Measurements from ENCODE around the gene DCPS.
"Not testable (repeated sequence)": the region's sequence is repeated elsewhere in the genome, so short reads cannot be mapped to it uniquely, and the experiment has no call there.

The DCPS gene

DNA sequence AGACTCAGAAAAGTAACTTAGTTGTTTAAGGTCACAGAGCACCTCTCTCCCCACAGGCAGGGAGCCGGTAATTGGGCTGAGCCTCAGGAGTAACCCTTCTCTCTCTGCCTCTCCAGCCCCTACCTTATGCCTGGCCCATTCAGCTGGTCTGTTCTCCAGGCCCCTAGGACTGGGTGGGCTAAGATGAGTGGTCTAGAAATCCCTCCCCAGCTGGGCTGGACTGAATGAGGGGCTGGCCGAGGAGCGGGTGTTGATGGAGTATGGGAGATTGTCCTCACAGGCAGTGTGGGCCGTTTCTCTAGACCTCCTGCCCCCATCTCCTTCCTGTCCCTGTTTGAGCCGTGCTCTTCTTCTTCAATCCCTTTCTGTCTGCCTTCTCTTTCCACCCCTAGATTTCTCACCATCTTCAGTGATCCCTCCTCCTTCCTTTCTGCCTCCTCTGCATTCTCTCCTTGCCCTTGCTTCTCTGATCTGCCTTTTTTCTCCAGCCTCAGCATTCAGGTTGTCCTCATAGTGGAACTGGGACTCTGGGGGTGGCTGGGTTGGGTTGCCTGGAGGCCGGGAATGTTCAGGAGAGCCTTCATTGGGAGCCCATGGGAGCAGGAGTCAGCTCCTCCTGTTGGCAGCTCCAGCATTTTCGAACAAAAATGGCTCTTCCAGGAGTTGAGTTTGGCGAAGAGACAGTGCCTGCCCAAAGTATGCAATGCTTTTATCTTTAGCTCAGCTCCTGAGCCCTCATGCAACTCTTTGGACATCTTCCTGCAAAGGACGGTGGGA lies 59.2 kb downstream of the DCPS start:
- DNase-seq = no peak

DNA sequence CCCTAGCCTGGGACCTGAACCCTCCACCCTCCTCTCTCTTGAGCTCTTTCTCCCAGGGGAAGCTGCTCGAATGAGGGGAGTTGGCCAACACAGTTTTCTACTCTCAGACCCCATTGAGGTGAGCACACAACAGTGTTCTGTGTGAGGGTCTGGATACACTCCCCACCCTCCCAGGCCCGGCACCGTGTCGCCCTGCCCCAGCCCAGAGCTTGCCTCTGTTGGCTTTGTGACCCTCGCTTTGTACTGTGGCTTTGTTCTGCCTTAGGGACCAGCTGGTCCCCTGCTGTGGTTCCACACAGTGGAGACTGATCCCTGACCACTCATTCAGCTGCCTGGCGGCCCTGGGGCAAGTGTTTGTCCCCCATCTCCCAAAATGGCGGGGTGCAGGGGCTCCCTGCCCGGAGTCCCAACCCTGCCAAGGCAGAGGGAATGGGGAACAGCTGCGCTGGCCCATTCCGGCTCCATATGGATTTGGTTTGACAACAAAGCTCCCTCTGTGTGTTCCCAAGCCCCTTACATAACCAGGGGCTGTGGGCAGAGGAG lies 59.9 kb downstream of the DCPS start:
- DNase-seq = no peak

DNA sequence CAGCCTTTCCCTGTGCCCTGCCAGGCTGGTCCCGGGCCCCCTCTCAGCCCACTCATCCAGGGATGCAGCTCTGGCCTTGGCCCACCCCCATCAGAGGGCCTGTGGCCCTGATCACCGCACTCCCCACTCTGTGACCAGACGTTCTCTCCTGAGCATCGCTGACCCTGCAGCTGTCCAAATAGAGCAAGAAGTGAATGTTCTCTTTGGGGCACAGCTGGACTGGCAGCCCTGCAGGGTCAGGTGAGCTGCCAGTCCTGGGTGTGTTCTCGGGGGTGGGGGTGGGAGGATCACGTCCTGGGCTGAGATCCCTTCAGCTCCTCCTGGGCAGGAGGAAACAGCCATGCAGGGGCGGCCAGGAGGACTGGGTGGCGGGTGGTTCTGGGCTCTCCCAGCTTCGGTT lies 60.9 kb downstream of the DCPS start:
- not testable (repeated sequence) for DNase-seq

DNA sequence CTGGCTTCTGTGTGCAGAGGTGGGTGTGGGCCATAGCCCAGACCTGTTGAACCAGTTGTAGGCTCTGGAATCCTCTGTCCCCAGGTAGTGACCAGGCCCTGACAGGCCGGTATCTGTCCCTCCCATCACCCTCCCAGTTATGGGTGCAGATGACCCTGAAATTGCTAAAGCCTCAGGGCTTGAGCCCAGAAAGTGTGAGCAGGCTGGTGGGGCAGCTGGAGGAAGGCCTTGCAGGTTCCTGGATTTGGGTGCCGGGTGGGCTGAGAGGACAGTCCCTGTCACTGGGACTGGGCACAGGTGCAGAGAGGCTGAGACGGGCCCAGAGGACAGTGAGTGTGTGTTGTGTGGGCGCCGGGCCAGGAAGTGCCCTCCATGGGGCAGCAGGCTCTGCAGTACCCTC lies 61.6 kb downstream of the DCPS start:
- DNase-seq = not testable (repeated sequence)

DNA sequence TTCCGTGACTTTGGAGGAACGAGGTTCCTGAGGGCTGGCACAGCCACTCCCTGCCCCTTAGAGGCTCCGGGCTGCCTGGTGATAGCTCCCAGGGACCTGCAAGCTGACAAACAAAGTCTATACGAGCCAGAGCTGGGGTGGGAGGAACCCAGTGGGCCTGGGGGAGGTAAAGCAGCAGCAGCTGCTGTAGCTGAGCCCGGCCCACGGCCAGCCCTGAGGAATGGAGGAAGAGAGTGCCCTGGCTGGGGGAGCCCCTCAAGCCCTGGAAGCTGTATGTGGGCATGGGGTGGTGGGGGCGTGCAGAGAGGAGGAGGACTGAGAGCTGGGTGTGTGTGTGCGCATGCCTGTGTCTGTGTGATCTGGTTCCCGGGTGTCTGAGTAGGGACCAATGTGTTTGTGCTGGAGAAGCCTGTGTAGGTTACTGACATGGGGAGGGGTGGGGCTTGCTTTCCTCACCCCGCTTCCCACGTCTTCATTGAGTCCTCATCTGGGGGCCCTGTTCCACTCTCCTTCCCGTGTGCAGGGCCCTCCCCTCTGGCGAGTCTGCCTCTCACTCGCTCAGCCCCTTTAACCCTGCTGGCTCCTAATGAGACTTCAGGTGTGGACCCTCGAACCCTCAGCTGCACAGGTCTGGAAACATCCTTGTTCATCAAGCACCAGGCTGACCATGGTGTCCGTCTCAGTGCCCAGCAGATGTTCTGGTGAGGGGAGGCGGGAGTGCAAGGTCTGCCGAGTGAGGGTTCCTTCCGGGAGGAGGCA lies 62.4 kb downstream of the DCPS start:
- no peak for DNase-seq

DNA sequence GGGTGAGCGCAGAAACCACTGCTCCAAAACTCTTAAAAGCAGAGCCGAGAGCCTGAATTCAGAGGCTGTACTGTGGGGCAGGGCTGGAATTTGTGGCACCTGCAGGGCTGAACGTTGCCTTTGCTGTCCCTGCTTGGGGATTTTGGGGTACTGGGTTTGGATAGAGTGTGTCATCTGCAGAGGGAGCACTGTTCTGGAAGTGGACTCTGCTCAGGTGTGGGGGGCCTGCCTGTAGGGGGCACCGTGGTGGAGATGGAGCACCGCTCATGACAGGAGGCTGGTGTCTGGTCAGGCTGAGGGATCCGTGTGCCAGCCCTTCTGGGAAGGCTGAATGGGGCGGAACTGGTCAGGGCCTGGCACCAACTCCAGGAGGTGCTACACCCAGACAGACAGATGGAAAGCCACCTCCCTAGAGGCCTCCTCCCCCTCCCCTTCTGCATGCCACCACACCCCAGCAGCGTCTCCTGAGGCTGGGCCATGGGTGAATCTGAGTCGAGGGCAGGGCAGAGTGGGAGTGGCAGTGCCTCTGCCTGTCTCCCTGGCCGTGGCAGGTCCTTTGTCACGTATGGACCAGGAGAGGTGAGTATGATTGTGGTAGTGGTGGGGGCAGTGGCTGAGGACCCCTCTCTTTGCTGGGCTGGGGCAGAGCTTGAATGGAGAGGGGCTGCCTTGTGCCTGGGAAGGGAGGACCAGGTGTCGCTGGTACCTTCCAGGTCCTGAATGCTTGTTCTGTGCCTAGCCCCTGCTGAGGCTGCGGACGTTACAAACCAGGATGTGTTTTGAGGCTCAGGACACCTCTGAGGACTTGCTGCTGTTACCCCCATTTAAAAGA lies 63.2 kb downstream of the DCPS start:
- not testable (repeated sequence) for DNase-seq

DNA sequence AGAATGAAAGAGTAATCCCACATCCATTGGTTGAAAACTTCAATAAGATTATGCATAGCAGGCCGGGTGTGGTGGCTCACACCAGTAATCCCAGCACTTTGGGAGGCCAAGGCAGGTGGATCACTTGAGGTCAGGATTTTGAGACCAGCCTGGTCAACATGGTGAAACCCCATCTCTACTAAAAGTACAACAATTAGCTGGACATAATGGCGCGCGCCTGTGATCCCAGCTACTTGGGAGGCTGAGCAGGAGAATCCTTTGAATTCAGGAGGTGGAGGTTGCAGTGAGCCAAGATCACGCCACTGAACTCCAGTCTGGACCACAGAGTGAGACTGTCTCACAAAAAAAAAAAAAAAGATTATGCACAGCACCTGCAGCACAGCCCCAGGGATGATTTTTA lies 63.9 kb downstream of the DCPS start:
- DNase-seq = not testable (repeated sequence)

DNA sequence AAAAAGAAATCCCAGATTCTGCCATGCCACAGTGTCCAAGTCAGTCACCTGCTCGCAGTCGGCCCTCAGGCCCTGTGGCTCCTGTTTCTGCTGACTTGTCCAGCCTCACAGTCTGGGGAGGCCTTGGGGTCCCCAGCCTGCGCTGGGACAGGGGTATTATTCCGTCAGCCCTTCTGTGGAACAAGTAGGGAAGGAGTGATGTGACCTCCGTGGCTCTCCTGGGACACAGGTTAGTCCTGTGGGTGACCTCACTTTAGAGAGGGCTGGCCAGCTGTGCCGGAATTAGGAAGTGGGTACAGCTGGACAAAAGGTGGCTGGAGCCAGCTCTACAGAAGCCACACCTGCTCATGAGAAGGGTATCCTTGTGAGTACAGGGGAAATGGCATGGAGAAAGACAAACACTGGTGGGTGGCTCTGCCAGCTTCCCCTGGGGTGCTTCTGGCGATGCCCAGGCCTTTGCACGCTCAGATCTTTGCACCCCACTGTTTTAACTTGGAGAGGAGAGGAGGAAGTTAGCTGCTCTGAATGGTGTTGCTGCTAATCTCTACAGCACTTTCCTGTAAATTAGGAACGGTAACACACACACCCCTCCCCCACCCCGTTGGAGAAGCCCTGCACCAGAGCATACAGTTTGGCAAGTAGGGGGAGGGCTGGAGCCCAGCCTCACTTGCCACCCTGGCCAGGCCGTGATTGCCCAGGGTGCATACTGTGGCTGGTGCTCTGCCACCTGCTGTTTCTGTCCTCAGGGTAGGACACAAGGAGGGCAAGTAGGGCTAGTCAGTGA lies 64.7 kb downstream of the DCPS start:
- not testable (repeated sequence) for DNase-seq

DNA sequence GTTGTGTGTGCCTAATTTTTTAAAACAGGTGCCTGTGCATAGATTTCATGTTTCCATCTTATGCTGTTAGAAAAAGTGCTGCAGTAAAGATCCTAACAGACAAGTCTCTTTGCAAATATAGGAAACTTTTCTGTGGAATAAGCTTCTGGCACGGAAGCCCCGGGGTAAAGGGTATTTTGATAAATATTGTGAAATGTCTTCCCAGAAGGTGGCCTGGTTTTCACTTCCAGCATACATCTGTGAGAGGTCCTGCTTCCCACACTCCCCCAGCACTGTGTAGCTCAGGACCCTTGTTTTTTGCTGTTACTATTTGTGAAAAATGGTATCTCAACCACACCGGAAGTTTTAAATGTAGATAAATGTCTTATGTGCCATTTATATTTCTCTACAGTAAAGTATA lies 66.2 kb downstream of the DCPS start:
- DNase-seq = no peak

DNA sequence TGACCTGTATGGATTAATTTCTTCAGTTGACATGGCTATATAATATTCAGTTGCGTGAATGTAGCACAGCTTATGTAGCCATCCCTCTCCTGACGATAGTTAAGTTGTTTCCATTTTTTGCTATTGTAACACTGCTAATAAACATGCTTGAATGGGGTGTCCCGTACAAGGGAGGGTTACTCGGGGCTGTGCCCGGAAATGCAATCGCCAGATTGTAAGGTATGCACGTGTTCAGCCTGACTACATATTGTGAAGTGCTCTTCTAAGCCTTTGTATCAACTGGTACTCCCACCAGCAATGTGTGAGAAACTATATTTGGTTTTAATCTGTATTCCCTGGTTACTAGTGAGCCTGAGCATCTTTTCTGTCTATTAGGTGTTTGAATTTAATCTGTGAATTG lies 67.7 kb downstream of the DCPS start:
- no peak for DNase-seq

DNA sequence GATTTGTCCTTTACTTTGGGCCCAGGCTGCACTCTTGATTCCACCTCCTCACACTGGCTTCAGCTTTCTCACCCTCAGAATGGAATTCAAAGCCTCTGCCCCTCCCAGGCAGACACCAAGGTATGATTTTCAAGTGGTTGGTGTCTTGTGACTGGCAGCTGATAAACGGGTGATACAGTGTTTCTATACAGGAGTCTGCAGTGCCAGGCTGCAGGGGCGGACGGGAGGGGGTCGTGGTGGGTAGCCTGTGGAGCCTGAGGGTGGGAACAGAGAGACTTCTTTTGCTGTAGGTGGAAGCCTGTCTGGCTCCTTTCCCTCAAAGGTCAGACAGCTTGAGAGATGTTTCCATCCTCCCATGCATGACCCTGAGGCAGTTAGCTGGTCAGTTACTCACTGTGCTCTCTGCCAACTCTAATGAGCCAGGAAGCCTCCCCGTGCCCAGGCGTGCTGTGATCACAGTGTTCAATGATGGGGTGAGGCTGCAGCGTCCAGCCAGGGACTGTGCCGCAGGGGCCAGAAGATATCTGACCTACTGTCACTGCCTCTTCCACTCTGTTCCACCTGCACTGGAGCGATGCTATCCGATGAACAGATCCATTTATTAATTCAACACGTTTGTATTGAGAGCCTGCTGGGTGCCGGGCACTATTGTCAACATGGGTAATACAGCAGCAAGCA lies 69.7 kb downstream of the DCPS start:
- DNase-seq = not testable (repeated sequence)

DNA sequence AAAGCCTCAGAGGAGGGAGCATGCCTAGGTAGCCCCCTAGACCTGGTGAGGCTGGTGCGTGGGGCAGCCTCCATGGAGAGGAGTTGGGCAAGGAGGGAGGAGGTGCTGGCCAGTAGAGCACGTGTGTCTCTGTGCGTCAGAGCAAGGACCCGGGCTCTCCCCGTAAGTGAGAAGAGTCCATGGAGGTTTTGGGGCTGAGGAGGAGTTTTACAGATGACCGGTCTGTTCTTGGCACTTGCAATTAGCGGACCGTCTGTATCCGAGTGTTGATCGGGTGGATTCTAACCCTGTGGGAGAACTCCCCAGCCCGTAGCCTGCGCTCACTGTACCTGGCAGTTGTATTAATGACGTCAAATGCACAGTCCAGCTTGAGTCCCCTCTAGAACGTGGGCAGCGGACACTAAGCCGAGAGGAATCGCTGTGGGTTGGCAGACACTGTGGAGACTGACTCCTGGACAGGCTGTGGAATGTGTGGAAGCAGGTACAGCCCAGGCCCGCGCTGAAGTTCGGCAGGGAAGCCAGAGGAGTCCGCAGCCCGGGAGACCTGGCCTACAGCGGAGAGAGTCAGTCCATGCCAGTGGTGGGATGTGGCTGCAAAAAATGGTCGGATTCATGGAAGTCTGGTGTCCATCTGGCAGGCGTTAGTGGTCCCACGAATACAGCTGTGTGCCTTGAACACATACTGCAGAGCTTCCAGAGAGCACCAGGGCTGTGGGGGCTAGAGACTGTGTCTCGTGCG lies 70.9 kb downstream of the DCPS start:
- not testable (repeated sequence) for DNase-seq

DNA sequence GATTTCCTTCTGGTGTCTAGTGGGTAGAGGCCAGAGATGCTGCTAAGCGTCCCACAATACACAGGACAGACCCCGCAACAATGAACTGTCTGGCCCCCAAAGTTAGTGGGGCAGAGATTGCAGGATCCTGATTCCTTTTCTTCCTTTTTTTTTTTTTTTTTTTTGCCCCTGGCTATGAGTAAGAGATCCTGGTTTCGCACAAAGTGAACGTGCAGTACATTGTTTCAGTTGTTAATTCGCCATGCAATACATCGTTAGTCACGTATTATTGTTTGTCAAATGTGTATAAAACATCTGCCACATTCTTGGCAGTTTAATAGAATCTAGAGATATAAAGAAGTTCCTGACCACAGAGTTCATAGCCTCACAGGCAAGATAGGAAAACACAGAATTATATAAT lies 71.9 kb downstream of the DCPS start:
- no peak for DNase-seq

DNA sequence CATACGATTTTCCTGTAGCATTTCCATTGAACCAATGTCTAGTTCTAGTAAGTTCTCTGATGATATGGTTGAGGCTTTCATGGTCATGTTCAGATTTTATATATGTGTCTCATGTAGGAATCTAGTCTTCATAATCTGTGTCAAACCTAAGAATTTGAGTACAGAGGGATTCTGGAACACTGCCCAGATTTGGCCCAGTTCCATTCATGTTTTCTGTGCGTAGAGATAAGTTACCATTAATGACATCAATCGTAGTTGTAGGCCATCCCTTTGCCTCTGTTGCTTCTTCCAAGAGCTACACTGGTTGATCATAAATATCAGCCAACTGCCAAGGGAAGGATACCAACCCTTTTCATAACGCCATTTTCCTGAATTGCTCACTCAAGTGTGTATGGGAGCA lies 74.9 kb downstream of the DCPS start:
- no peak for DNase-seq

DNA sequence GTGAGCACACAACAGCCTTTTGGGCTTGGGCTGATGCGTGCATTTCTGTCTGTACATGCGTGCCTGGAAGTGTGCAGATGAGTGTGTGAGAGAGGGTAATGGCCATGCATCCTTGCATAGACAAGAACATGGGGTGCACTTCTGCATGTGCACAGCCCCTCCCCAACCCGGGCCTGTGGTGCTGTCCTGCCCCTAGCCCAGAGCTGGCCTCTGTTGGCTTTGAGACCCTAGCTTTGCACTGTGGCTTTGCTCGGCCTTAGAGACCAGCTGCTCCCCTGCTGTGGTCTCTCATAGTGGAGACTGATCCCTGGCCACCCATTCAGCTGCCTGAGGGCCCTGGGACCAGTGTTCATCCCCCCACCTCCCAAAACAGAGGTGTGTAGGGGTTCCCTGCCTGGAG lies 77.0 kb downstream of the DCPS start:
- DNase-seq = no peak

DNA sequence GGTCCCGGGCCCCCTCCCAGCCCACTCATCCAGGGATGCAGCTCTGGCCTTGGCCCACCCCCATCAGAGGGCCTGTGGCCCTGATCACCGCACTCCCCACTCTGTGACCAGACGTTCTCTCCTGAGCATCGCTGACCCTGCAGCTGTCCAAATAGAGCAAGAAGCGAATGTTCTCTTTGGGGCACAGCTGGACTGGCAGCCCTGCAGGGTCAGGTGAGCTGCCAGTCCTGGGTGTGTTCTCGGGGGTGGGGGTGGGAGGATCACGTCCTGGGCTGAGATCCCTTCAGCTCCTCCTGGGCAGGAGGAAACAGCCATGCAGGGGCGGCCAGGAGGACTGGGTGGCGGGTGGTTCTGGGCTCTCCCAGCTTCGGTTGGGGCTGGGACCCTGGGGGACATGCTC lies 78.1 kb downstream of the DCPS start:
- DNase-seq = not testable (repeated sequence)

DNA sequence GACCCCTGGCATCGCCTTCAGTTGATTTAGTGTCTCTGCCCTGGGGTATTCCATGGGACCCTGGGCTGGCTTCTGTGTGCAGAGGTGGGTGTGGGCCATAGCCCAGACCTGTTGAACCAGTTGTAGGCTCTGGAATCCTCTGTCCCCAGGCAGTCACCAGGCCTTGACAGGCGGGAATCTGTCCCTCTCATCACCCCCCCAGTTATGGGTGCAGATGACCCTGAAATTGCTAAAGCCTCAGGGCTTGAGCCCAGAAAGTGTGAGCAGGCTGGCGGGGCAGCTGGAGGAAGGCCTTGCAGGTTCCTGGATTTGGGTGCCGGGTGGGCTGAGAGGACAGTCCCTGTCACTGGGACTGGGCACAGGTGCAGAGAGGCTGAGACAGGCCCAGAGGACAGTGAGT lies 78.8 kb downstream of the DCPS start:
- not testable (repeated sequence) for DNase-seq

DNA sequence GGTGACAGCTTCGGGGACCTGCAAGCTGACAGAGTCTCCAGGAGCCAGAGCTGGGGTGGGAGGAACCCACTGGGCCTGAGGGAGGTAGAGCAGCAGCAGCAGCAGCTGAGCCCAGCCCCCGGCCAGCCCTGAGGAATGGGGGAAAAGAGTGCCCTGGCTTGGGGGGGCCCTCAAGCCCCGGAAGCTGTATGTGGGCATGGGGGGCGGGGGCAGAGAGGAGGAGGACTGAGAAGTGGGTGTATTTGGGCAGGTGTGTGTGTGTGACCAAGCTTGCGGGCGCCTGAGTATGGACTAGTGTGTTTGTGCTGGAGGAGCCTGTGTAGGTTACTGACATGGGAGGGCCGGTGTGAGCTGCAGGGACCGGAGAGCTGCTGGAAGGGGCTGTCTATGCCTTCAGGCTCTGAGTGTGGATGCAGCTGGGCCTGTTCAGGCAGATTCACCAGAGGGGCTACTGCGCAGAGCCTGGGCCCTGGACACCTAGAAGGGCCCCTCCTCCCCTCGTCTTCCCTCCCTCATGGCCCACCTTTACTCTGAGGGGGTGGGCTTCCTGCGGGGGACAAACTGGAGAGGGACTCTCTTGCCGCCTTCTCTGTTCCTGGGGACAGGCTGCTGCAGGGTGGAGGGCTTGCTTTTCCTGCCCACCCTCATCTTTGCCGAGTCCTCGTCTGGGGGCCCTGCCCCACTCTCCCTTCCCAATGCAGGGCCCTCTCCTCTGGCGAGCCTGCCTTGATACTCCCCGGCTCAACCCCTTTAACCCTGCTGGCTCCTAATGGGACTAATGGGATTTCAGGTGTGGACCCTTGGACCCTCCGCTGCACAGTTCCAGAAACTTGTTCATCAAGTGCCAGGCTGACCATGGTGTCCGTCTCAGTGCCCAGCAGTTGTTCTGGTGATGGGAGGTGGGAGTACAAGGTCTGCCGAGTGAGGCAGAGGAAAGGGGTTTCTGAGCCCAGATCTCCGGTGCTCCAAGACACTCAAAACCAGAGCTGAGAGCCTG lies 79.8 kb downstream of the DCPS start:
- DNase-seq = no peak

DNA sequence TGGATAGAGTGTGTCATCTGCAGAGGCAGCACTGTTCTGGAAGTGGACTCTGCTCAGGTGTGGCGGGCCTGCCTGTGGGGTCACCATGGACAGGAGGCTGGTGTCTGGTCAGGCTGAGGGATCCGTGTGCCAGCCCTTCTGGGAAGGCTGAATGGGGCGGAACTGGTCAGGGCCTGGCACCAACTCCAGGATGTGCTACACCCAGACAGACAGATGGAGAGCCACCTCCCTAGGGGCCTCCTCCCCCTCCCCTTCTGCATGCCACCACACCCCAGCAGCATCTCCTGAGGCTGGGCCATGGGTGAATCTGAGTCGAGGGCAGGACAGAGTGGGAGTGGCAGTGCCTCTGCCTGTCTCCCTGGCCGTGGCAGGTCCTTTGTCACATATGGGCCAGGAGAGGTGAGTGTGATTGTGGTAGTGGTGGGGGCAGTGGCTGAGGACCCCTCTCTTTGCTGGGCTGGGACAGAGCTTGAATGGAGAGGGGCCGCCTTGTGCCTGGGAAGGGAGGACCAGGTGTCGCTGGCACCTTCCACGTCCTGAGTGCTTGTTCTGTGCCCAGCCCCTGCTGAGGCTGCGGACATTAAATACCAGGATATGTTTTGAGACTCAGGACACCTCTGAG lies 80.7 kb downstream of the DCPS start:
- no peak for DNase-seq

Data from retina (tissue), 1 donor.